Breast epithelium (tissue), 4 donors: ENCODE results near the gene NKAIN1. TPM values are rescaled to one million over a fixed set of nuclear protein-coding genes. Genes with fewer than 3 reads are reported as not detected.

Experiments
- DNase-seq, 2 donors: peaks; one replicate each; pipeline ENCODE4 v3.0.0-alpha.2; 2019; ENCODE audit warnings: low spot score in 2 of 2
- H3K27ac ChIP-seq, 2 donors: fragments of 200-600 bp; sonication (generic) in 1 of 2; one replicate each; pipeline ENCODE4 v1.5.1; 2016 to 2019; ENCODE audit warnings: mild to moderate bottlenecking in 1 of 2
- H3K27me3 ChIP-seq, 2 donors: fragments of 200-600 bp; sonication (generic) in 1 of 2; one replicate each; pipeline versions ENCODE4 v1.5.1 to v1.6.0; 2017 to 2019; ENCODE audit warnings: control low read depth in 1 of 2, mild to moderate bottlenecking in 1 of 2
- H3K36me3 ChIP-seq: fragments of 200-600 bp; one replicate; pipeline ENCODE4 v1.5.1; 2019
- H3K4me1 ChIP-seq, 2 donors: fragments of 200-600 bp; sonication (generic); one replicate each; pipeline ENCODE4 v1.5.1; 2016 to 2019; ENCODE audit warnings: control low read depth in 1 of 2
- H3K4me3 ChIP-seq, 3 donors: fragments of 200-600 bp; sonication (generic); 1 replicate in 2 of 3; 2 replicates in 1 of 3; pipeline ENCODE4 v1.5.1; 2016 to 2019; ENCODE audit warnings: mild to moderate bottlenecking in 3 of 3, moderate library complexity in 2 of 3
- H3K9me3 ChIP-seq, 2 donors: fragments of 200-600 bp; sonication (generic) in 1 of 2; one replicate each; pipeline ENCODE4 v1.5.1; 2016 to 2019; ENCODE audit warnings: control low read depth in 1 of 2
- POLR2A ChIP-seq: fragments of 450-650 bp; IDR thresholded peaks from one replicate; pipeline ENCODE4 v1.6.1; 2016; ENCODE audit warnings: antibody characterized with exemption, mild to moderate bottlenecking, moderate library complexity
- POLR2AphosphoS5 ChIP-seq, 3 donors: sonication (generic); formaldehyde crosslinking; IDR thresholded peaks; one replicate each; pipeline ENCODE4 v1.6.1; 2017; ENCODE audit warnings: antibody characterized with exemption in 3 of 3
- intact Hi-C: fragments of 100-400 bp; cut with DNase I; formaldehyde crosslinking; loops from one replicate; pipeline ENCODE4 v1.15.1; 2023; ENCODE audit warnings: low total_unique reads
- total RNA-seq, 3 donors: library from RNA; depleted of rRNA; stranded (reverse); fragments of >200 nt; gene quantifications; one replicate each; pipeline ENCODE4 v1.1.0, GENCODE V29; 2016
- TF ChIP-seq, protein P1 (sequence below), 3 donors: fragments of 450-650 bp; IDR thresholded peaks; one replicate each; pipeline ENCODE4 v1.5.1; 2016 to 2017; ENCODE audit warnings: antibody characterized with exemption in 3 of 3, mild to moderate bottlenecking in 3 of 3, moderate library complexity in 3 of 3

Gene NKAIN1
- total RNA-seq, 3 donors from 2014 or later = 0.16 to 2.0 TPM; not detected in 1

DNA sequence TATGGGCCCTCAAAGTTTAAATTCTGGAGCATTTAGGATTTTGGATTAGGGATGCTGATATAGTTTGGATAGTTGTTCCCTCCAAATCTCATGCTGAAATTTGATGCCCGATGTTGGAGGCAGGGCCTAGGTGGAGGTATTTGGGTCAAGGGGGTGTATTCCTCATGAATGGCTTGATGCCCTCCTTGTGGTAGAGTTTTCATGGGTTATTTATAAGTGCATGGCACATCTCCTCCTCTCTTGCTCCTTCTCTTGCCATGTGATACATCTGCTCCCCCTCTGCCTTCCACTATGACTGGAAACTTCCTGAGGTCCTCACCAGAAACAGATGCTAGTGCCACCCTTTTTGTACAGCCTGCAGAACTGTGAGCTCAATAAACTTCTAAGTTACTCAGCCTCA, 17.5 kb upstream of the NKAIN1 start:
- H3K4me1 ChIP-seq = no peaks in the 10 kb centered on the region
- intact Hi-C loops = no loop called here
- TF ChIP-seq, protein P1, sequence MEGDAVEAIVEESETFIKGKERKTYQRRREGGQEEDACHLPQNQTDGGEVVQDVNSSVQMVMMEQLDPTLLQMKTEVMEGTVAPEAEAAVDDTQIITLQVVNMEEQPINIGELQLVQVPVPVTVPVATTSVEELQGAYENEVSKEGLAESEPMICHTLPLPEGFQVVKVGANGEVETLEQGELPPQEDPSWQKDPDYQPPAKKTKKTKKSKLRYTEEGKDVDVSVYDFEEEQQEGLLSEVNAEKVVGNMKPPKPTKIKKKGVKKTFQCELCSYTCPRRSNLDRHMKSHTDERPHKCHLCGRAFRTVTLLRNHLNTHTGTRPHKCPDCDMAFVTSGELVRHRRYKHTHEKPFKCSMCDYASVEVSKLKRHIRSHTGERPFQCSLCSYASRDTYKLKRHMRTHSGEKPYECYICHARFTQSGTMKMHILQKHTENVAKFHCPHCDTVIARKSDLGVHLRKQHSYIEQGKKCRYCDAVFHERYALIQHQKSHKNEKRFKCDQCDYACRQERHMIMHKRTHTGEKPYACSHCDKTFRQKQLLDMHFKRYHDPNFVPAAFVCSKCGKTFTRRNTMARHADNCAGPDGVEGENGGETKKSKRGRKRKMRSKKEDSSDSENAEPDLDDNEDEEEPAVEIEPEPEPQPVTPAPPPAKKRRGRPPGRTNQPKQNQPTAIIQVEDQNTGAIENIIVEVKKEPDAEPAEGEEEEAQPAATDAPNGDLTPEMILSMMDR (IDR thresholded peaks at IDR 0.05) = no peak
- no peak for TF ChIP-seq POLR2AphosphoS5 (IDR thresholded peaks at IDR 0.05)
- no peak for TF ChIP-seq POLR2A
- DNase-seq = no peak
- H3K27ac ChIP-seq = no peak overlapping the region
- no peak overlapping the region for H3K4me3 ChIP-seq
- H3K9me3 ChIP-seq = no peaks in the 10 kb centered on the region
- no peaks in the 10 kb centered on the region for H3K27me3 ChIP-seq
- H3K36me3 ChIP-seq = no peaks in the 10 kb centered on the region

GRCh38 chr1:31249854-31250253, 10.2 kb upstream of the NKAIN1 start:
- no peak for TF ChIP-seq POLR2A
- TF ChIP-seq POLR2AphosphoS5 (IDR thresholded peaks at IDR 0.05) = no peak
- TF ChIP-seq, protein P1 (IDR thresholded peaks at IDR 0.05) = no peak
- Histone ChIP-seq H3K27ac (no peak overlapping the region), H3K9me3 (no peaks in the 10 kb centered on the region), H3K36me3 (no peaks in the 10 kb centered on the region), H3K27me3 (no peaks in the 10 kb centered on the region), H3K4me1 (no peaks in the 10 kb centered on the region), H3K4me3 (no peak overlapping the region)
- intact Hi-C loops = no loop called here
- DNase-seq = no peak

DNA sequence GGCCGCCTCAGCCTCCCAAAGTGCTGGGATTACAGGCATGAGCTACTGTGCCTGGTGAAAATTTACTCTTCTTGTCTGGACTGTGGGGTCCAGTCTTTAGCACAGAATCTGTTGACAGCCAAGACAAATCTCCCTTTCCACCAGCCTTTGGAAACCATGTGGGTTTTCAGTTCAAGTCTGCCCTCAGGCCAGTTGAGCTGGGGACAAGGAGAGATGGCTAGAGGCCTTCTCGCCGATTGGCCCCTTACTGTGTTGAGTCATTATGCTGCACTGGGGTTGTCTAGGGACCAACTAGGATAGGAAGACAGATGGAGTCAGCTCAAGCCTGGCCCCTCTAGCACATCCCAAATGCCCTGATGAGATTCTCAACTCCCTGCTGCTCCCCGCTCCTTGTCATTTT, 8.6 kb upstream of the NKAIN1 start:
- TF ChIP-seq POLR2A (no peak), POLR2AphosphoS5 (IDR thresholded peaks at IDR 0.05) (no peak)
- TF ChIP-seq, protein P1 (IDR thresholded peaks at IDR 0.05) = no peak
- no peak for DNase-seq
- Histone ChIP-seq H3K27ac (no peak overlapping the region), H3K4me3 (no peak overlapping the region), H3K4me1 (no peaks in the 10 kb centered on the region), H3K36me3 (no peaks in the 10 kb centered on the region), H3K27me3 (no peaks in the 10 kb centered on the region), H3K9me3 (no peaks in the 10 kb centered on the region)
- intact Hi-C loops = no loop called here

DNA sequence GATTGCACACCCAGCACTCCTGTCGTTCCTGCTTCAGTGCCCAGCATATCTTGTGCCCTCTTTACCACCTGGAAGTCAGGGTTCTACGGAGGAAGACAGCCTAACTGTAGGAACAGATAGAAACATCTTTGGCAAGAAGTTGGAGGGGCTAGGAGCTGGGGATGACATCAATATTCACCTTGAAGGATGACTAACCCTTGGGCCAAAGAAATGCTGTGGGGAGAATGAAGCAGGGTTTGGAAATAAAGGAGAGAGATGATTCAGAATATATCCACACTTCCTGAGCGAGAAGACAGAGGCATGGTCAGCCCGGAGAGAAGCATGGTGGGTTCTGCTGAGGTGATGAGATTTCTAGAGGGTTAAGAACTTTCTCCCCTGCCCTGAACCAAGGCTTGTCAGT, 4.6 kb upstream of the NKAIN1 start:
- Histone ChIP-seq H3K27ac (no peak overlapping the region), H3K9me3 (no peaks in the 10 kb centered on the region), H3K4me3 (no peak overlapping the region), H3K4me1 (no peaks in the 10 kb centered on the region), H3K36me3 (no peaks in the 10 kb centered on the region), H3K27me3 (peaks cover 3 to 12% of the 10 kb centered on the region in 2 donors)
- no peak for DNase-seq
- intact Hi-C loops = no loop called here
- TF ChIP-seq POLR2AphosphoS5 (IDR thresholded peaks at IDR 0.05) (no peak), POLR2A (no peak)
- TF ChIP-seq, protein P1 (IDR thresholded peaks at IDR 0.05) = no peak

- Histone ChIP-seq H3K27me3 (peaks cover 3 to 18% of the 10 kb centered on the region in 2 donors), H3K36me3 (no peaks in the 10 kb centered on the region), H3K9me3 (no peaks in the 10 kb centered on the region), H3K4me1 (no peaks in the 10 kb centered on the region), H3K27ac (no peak overlapping the region), H3K4me3 (no peak overlapping the region)
- no peak for TF ChIP-seq POLR2A
- no peak for TF ChIP-seq POLR2AphosphoS5 (IDR thresholded peaks at IDR 0.05)
- TF ChIP-seq, protein P1 (IDR thresholded peaks at IDR 0.05) = no peak
- no peak for DNase-seq
- intact Hi-C loops = no loop called here
These were observed 4.0 kb upstream of the NKAIN1 start for GRCh38 chr1:31243501-31244286.
